Esophagus mucosa (tissue), 1 donor: ENCODE data around the gene OBSCN. TPM values are rescaled to one million over a fixed set of nuclear protein-coding genes. Genes with fewer than 3 reads are reported as not detected.

Experiments
- ATAC-seq: fragments of 200-7000 bp; cut with Tn5 transposase; one replicate; pipeline ENCODE4 v1.9.1; 2020
- total RNA-seq: library from RNA; stranded (reverse); gene quantifications from one replicate; pipeline ENCODE4 v1.2.4, GENCODE V29; 2023
- donor health status: DM: yes; HTN: yes; CAD: no.

Gene OBSCN
- total RNA-seq, 1 donor from 2014 or later: 9.8 TPM

- no peak for ATAC-seq
These were observed 37.2 kb upstream of the OBSCN start for GRCh38 chr1:228170666-228171065.

GRCh38 chr1:228171221-228171891 lies 36.5 kb upstream of the OBSCN start:
- no peak for ATAC-seq

- ATAC-seq: no peak
These were observed 35.0 kb upstream of the OBSCN start for GRCh38 chr1:228172591-228173527.

- peak; percentile 77 for ATAC-seq
These were observed 34.0 kb upstream of the OBSCN start for GRCh38 chr1:228173528-228174481.

- ATAC-seq: peak; percentile 53
These were observed 33.1 kb upstream of the OBSCN start for GRCh38 chr1:228174482-228175315.

- no peak for ATAC-seq
These were observed 32.4 kb upstream of the OBSCN start for GRCh38 chr1:228175316-228176023.

- ATAC-seq: no peak
These were observed 31.8 kb upstream of the OBSCN start for GRCh38 chr1:228176024-228176395.

- ATAC-seq: no peak
These were observed 31.2 kb upstream of the OBSCN start for GRCh38 chr1:228176461-228177182.

- no peak for ATAC-seq
These were observed 30.7 kb upstream of the OBSCN start for GRCh38 chr1:228177183-228177475.

- ATAC-seq: no peak
These were observed 29.8 kb upstream of the OBSCN start for GRCh38 chr1:228177721-228178710.

- no peak for ATAC-seq
These were observed 28.8 kb upstream of the OBSCN start for GRCh38 chr1:228178737-228179684.

- ATAC-seq: no peak
These were observed 27.4 kb upstream of the OBSCN start for GRCh38 chr1:228180271-228180958.

GRCh38 chr1:228180959-228181644 lies 26.7 kb upstream of the OBSCN start:
- ATAC-seq: no peak

GRCh38 chr1:228181645-228182034 lies 26.2 kb upstream of the OBSCN start:
- no peak for ATAC-seq

- ATAC-seq: no peak
These were observed 25.4 kb upstream of the OBSCN start for GRCh38 chr1:228182296-228183030.

GRCh38 chr1:228184152-228184551 lies 23.7 kb upstream of the OBSCN start:
- no peak for ATAC-seq
